IMR-90 (cell line): Measurements from ENCODE around the gene SVEP1.
"Not testable (repeated sequence)": the region's sequence is repeated elsewhere in the genome, so short reads cannot be mapped to it uniquely, and the experiment has no call there.

Experiments used
- BHLHE40 ChIP-seq: fragments of 150-350 bp; IDR thresholded peaks from 2 replicates; pipeline ENCODE4 v1.6.1; 2016; ENCODE audit warnings: mild to moderate bottlenecking, low read depth, low read length
- CEBPB ChIP-seq: IDR thresholded peaks from 2 replicates; pipeline ENCODE4 v1.6.1; 2012; ENCODE audit warnings: low read depth, low read length, improper control_type of control experiment
- CHD1 ChIP-seq: IDR thresholded peaks from 2 replicates; pipeline ENCODE4 v1.6.1; 2012; ENCODE audit warnings: low read depth, low read length, improper control_type of control experiment
- MAZ ChIP-seq: IDR thresholded peaks from 2 replicates; pipeline ENCODE4 v1.6.1; 2012; ENCODE audit warnings: low read depth, mild to moderate bottlenecking, low read length, improper control_type of control experiment, moderate library complexity, borderline replicate concordance
- MXI1 ChIP-seq: IDR thresholded peaks from 2 replicates; pipeline ENCODE4 v1.6.1; 2012; ENCODE audit warnings: low read depth, mild to moderate bottlenecking, low read length, moderate library complexity, borderline replicate concordance
- POLR2A ChIP-seq: IDR thresholded peaks from 2 replicates; pipeline ENCODE4 v1.6.1; 2012; ENCODE audit warnings: mild to moderate bottlenecking, low read depth, low read length
- RAD21 ChIP-seq: IDR thresholded peaks from 2 replicates; pipeline ENCODE4 v1.6.1; 2012; ENCODE audit warnings: low read length, improper control_type of control experiment
- RCOR1 ChIP-seq: IDR thresholded peaks from 2 replicates; pipeline ENCODE4 v1.6.1; 2012; ENCODE audit warnings: mild to moderate bottlenecking, low read length, improper control_type of control experiment; ENCODE audit not compliant: insufficient replicate concordance
- RFX5 ChIP-seq: IDR thresholded peaks from 2 replicates; pipeline ENCODE4 v1.8.0; 2012; ENCODE audit warnings: low read depth, mild to moderate bottlenecking, low read length, moderate library complexity
- SMC3 ChIP-seq: fragments of 150-350 bp; IDR thresholded peaks from 2 replicates; pipeline ENCODE4 v1.6.1; 2016; ENCODE audit warnings: low read depth, mild to moderate bottlenecking, antibody characterized with exemption, low read length, moderate library complexity
- TF ChIP-seq, protein P1 (sequence below): conservative IDR thresholded peaks from 2 replicates; pipeline ENCODE4 v1.5.1; 2012; ENCODE audit warnings: mild to moderate bottlenecking, low read depth, low read length, improper control_type of control experiment
- TF ChIP-seq, protein P2 (sequence below): fragments of 150-350 bp; IDR thresholded peaks from 2 replicates; pipeline ENCODE4 v1.6.1; 2017; ENCODE audit warnings: mild to moderate bottlenecking, antibody characterized with exemption, low read length, low read depth

DNA sequence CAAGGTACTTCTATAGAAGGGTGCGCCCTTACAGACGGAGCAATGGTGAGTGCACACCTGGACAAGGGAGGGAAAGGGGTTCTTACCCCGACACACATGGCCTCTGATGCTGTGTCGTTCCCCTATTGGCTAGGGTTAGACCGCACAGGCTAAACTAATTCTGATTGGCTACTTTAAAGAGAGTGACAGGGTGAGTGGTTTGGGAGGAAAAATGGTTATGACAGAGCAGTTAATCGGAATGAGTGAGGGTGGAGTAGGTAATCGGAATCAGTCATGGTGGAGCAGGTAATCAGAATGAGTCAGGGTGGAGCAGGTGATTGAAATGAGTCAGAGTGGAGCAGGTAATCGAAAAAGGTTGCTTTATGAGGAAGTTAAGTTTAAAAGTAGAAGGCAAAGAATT is 35.0 kb upstream of the SVEP1 start:
- TF ChIP-seq, protein P1, sequence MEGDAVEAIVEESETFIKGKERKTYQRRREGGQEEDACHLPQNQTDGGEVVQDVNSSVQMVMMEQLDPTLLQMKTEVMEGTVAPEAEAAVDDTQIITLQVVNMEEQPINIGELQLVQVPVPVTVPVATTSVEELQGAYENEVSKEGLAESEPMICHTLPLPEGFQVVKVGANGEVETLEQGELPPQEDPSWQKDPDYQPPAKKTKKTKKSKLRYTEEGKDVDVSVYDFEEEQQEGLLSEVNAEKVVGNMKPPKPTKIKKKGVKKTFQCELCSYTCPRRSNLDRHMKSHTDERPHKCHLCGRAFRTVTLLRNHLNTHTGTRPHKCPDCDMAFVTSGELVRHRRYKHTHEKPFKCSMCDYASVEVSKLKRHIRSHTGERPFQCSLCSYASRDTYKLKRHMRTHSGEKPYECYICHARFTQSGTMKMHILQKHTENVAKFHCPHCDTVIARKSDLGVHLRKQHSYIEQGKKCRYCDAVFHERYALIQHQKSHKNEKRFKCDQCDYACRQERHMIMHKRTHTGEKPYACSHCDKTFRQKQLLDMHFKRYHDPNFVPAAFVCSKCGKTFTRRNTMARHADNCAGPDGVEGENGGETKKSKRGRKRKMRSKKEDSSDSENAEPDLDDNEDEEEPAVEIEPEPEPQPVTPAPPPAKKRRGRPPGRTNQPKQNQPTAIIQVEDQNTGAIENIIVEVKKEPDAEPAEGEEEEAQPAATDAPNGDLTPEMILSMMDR, result not testable (repeated sequence)
- TF ChIP-seq POLR2A, RAD21, CEBPB, BHLHE40, CHD1, RCOR1, MXI1, MAZ, RFX5, SMC3: not testable (repeated sequence)
- TF ChIP-seq, protein P2, sequence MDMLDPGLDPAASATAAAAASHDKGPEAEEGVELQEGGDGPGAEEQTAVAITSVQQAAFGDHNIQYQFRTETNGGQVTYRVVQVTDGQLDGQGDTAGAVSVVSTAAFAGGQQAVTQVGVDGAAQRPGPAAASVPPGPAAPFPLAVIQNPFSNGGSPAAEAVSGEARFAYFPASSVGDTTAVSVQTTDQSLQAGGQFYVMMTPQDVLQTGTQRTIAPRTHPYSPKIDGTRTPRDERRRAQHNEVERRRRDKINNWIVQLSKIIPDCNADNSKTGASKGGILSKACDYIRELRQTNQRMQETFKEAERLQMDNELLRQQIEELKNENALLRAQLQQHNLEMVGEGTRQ, result not testable (repeated sequence)
